GM19239 (cell line): Measurements from ENCODE around the gene FIS1.
"Not testable (repeated sequence)": the region's sequence is repeated elsewhere in the genome, so short reads cannot be mapped to it uniquely, and the experiment has no call there.

Experiments used
- DNase-seq: peaks from one replicate; pipeline ENCODE4 v3.0.0; 2011; ENCODE audit warnings: low spot score; ENCODE audit not compliant: insufficient read length
- FAIRE-seq: peaks from 2 replicates; lab custom pipeline; 2011; peaks lifted over from hg19 to GRCh38; lab: Jason Lieb, UNC

The FIS1 gene

DNA sequence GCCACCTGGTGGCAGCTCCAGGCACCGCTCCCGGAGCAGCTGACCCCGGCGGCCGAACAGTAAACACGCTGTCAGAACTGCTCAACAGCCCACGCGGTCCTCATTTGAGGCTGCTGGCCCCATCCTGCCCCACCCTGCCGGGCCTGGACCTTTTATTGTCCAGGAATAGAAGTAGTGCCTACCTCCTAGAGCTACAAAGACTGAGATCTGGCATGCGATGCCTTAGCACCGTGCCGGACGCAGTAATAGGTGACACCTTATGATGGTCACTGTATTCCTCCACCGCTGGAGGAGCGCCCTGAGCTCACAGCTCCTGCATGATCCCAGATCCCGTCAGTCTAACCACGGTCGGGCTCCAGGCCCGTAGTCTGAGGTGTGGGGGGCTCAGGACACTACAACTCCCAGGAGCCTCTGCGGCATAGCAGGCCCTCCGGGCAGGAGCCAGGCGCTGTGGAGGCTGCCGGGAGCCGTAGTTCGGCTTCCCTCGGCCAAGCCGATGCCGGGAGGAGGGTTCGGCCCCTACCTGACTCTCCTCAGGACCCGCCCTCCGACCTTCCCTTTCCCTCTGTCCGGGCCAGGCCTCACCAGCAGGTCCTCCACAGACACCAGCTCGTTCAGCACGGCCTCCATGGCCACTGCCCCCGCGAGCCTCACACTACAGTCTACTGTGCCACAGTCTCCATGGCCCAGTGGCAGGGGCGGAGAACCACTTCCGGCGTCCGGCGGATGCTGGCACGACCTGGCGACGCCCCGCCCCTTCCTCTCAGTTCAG lies at the start of gene FIS1:
Gene FIS1, minus strand, starts transcription at position 707 of the 772 bp plus-strand sequence. Its CDS starts 77 bp downstream, at position 630.
- DNase-seq (peak; percentile 87), FAIRE-seq (peak; percentile 91)

GRCh38 chr7:101294039-101294831 lies 49.4 kb upstream of the FIS1 start:
- FAIRE-seq, result no peak
- no peak for DNase-seq

DNA sequence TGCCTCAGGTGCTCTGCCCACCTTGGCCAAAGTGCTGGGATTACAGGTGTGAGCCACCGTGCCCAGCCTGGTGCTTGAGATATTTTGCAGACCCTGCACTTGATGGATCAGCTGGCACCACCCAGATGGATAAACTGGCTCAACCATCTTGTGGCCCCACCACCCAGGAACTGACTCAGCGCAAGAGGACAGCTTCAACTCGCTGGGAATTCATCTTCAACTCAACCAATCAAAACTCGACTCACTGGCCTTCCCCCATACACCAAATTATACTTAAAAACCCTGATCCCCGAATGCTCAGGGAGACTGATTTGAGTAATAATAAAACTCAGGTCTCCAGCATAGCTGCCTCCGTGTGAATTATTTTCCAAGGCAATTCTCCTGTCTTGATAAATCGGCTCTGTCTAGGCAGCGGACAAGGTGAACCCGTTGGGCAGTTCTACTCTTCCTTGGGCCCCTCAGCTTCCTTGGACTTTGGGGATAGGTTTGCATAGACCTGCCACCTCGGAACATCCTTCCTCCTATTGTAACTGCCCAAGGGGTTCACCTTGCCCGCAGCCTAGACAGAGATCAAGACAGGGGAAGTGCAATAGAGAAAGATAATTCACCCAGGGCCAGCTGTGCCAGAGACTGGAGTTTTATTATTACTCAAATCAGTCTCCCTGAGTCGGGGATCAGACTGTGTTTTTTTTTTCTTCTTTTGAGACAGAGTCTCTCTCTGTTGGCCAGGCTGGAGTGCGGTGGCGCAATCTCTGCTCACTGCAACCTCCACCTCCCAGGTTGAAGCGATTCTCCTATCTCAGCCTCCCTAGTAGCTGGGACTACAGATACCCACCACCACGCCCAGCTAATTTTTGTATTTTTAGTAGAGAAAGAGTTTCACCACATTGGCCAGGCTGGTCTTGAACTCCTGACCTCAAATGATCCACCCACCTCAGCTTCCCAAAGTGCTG lies 48.5 kb upstream of the FIS1 start:
- not testable (repeated sequence) for FAIRE-seq, DNase-seq

DNA sequence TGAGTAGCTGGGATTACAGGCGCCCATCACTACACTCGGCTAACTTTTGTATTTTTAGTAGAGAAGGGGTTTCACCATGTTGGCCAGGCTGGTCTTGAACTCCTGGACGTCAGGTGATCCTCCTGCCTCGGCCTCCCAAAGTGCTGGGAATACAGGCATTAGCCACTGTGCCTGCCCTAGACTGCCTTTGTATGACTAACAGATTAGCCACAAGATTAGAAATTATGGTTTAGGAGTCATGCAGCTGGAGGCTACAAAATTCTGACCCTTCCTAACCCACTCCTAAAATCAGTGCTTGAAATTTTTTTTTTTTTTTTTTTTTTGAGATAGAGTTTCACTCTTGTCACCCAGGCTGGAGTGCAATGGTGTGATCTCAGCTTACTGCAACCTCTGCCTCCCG lies 47.7 kb upstream of the FIS1 start:
- not testable (repeated sequence) for FAIRE-seq, DNase-seq

DNA sequence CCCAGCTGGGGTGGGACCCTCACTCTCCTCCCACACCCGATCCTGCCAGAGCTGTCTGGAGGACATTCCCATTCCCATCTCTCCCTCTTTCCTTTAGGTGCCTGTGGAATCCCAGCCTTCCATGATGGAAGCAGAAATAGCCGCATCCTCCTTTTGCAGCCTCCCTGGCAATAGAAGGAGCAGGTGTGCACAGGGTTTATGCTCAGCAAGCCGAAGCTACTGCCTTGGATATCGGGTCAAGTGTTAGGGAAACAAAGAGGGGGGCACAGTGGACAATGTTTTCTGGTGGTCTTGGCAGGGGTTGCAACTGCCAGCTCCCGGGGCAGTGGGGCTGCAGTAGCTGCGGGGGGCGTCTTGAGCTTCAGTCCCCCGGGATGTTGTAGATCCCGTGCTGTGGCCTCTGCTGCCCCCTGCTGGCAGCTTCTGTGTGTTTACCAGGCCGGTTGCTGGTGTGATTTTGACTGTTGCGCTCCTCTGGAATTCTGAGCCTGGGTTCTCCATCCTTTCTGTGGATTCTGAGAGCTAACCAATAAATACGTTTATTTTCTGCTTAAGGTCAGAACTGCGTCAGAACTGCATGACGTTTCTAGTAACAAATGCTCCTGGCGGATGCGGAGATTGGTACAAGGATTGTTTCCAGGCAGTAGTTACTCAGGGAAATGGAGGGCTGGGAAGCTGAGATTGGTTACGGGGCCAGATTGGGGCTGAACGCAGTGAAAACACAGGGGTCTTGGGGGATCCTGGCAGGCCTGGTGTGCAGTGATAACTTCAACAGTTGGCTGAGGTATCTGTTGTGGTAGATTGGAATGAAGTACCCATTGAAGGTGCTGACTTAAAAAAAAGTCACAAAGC lies 45.5 kb upstream of the FIS1 start:
- peak; percentile 81 for FAIRE-seq
- DNase-seq, result not testable (repeated sequence)

DNA sequence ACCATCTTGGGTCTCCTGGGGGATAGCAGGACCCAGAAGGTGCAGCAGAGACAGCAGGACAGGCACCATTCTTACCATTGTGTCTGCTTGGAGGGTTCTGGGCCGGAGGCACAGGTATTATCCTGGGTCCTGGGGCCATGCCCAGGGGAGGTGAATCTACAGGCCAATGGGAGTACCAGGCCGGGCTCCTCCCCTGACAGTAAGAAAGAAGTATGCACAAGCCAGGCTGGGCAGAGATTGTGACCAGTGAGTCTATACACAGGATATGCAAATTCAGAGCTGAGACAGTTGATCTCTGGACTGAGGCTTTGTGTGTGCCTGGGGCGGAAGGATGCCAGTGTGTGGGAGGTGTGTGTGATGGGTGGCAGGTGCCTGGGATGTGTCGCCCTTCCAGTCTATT lies 44.8 kb upstream of the FIS1 start:
- FAIRE-seq, result peak; percentile 95
- not testable (repeated sequence) for DNase-seq

DNA sequence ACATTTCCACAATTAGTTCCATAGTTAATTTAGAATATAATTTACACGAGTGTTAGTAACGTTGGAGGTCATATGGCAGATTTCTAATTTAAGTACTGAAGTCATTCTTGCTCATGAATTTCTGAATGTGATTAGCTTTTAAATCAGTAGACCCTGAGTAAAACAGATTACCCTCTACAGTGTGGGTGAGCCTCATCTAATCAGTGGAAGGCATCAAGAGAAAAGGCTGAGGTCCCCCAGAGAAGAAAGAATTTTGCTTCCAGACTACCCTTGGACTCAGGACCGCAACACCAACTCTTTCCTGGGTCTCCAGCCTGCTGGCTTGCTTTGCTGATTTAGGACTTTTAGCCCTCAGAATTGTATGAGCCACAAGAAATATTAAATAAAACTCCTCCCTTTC lies 43.6 kb upstream of the FIS1 start:
- no peak for DNase-seq
- no peak for FAIRE-seq

DNA sequence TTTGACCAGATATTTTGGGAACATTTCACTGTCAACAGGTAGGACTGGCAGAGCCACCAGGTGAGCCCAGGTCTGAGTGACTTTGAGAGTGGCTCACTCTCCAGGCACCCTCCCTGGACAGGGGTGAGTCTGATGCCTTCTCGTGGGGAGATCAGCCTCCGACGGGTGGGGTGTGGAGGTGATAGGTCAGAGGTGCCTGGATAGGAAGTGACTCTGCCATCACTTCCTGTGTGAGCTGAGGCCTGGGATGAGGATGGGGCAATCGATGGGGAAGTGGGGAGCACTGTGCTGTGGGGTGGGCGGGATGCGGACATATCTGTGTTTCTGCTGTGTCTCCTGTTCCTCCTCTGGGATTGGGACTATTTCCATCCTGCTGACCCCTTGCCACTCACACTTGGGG lies 42.2 kb upstream of the FIS1 start:
- DNase-seq, result no peak
- FAIRE-seq, result no peak

GRCh38 chr7:101285880-101286279 lies 41.0 kb upstream of the FIS1 start:
- not testable (repeated sequence) for FAIRE-seq, DNase-seq

DNA sequence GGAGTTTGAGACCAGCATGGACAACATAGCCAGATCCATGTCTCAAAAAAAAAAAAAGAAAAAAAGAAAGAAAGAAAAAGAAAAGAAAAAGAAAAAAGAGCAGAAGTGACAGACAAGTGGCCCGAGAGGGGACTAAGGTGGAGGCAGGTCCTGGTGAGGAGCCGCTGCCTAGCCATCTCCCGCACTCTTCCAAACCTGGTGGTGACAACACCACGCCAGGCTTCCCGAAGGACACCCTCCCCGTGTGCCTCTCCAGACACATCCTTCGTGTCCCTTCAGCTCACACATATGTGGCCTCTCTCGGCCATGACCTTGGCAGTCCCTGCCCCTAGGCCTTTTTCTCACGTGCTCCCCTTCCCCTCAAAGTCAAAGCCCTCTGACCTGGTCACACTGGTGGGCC lies 40.3 kb upstream of the FIS1 start:
- FAIRE-seq (no peak), DNase-seq (no peak)

DNA sequence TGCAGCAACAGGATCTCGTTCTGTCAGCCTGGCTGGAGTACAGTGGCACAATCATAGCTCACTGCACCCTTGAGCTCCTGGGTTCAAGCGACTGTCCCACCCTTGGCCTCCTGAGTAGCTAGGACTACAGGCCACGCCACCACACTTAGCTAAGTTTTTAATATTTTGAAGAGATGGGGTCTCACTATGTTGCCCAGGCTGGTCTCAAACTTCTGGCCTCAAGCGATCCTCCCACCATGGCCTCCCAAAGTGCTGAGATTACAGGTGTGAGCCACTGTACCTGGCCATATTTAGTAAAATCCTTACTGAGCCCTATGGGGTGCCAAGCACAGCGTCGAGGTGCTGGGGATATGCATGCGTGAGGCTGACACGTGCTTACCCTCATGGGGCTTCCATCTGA lies 36.0 kb upstream of the FIS1 start:
- DNase-seq, FAIRE-seq: not testable (repeated sequence)

- DNase-seq (no peak), FAIRE-seq (no peak)
Observed at GRCh38 chr7:101278461-101279292, 33.8 kb upstream of the FIS1 start.

DNA sequence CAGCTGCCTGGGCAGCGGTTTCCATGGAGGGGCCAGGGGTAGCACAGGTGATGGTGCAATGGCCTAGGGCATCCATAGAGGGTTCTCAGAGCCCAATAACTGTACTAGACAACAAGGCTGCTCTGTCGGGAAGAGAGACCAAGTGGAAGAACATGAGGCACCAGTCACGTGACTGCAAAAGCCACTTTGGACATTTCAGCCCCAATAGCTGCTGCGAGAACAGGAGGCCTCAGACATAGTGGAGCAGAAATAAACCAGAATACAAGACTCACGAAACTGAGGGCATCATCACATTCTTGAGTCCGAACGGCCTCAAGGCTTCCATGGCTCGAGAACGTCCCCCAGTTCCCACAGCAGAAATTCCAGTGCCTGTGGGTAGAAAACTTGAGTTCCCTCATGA lies 32.3 kb upstream of the FIS1 start:
- no peak for FAIRE-seq
- DNase-seq, result no peak

DNA sequence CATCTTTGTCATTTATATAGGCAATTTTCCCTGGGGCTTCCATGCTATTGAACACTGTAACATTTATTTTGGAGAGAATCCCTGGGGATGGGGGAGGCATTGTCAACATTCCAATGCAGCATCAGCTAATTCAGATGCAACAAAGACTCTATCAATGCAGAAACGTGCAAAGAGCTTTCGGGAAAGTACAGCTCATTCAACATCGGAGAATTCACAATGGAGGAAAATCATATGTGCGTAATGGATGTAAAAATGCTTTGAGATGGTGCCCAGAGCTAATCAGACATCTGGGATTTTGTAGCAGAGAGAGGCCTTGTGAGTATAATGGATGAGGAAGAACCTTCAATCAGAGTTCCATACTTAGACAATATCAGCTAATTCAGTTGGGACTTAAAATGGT lies 28.3 kb upstream of the FIS1 start:
- FAIRE-seq (no peak), DNase-seq (no peak)

DNA sequence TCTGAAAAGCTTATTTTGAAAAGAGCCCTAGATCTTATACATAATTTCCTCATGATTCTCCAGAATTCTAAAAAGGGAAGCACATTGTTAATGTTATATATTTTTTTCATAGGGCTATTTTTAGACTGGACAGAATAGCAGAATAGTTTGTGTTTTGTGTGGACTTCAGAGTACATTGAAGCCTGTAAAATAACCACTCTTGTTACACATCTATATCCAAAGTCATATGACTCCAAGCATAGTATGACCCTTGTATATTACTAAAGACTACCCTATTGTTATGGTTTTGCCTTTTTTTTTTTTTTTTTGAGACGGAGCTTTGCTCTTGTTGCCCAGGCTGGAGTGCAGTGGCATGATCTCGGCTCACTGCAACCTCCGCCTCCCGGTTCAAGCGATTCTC lies 26.1 kb upstream of the FIS1 start:
- no peak for DNase-seq

GRCh38 chr7:101269664-101270063 lies 24.8 kb upstream of the FIS1 start:
- DNase-seq, result no peak
- no peak for FAIRE-seq

More for the DNA sequence above, 26.1 kb upstream of the FIS1 start:
- no peak for FAIRE-seq

DNA sequence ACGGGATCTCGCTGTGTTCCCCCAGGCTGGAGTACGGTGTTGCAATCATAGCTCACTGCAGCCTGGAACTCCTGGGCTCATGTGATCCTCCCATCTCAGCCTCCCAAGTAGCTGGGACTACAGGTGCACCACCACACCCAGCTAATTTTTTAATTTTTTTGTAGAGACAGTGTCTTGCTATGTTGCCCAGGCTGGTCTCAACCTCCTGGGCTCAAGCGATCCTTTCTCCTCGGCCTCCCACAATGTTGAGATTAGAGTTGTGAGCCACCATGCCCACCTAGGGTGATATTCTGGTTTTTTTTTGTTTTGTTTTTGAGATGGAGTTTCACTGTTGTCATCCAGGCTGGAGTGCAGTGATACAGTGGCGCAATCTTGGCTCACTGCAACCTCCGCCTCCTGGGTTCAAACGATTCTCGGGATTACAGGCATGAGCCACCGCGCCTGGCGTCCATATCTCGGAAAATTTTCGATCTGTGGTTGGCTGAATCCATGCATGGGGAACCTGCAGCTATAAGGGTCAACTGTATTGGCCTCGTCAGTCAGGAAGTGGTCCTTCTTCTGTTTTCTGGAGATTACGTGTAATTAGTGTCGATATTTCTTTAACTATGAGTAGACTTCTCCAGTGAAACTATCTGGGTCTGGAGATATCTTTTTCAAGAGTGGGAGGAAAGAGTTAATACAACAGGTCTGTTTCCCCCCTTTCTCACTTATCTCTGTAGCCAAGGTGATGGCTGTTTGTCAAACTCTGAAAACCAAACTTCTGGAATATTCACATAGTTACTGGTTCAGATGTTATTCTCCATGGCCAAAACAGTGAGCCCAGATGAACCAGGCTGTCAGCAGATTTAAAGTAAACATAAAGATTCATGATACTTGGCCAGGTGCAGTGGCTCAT lies 21.0 kb upstream of the FIS1 start:
- no peak for DNase-seq
- FAIRE-seq, result no peak
